PC-9 (cell line): Measurements from ENCODE around the gene SLC6A6. TPM values are rescaled to one million over a fixed set of nuclear protein-coding genes. Genes with fewer than 3 reads are reported as not detected.

ENCODE experiments used
- BruUV-seq: library from RNA; stranded (reverse); fragments of 400-500 nt; replicated peaks from 2 replicates; lab custom pipeline; 2021; lab: Mats Ljungman, UMichigan
- CTCF ChIA-PET: fragments of 300-600 bp; sonication (Branson Sonifier 250); formaldehyde crosslinking; loops from one replicate; lab custom pipeline; 2022; ENCODE audit warnings: antibody characterized with exemption; lab: Charles Lee
- POLR2A ChIA-PET: fragments of 300-600 bp; sonication (Branson Sonifier 250); formaldehyde crosslinking; loops from one replicate; lab custom pipeline; 2022; ENCODE audit warnings: antibody characterized with exemption; ENCODE audit not compliant: unreplicated experiment; lab: Charles Lee
- DNase-seq, 2 experiments: peaks; one replicate each; pipeline versions ENCODE4 v3.0.0 to v3.0.0-alpha.2; 2015 to 2022; ENCODE audit warnings: mixed read lengths in 1 of 2
- H2AFZ ChIP-seq: fragments of 200-600 bp; sonication (generic); 2 replicates; pipeline ENCODE4 v1.8.1; 2017; ENCODE audit warnings: antibody characterized with exemption
- H3F3A ChIP-seq: fragments of 200-600 bp; sonication (generic); 2 replicates; pipeline ENCODE4 v1.8.1; 2017; ENCODE audit warnings: antibody characterized with exemption, mild to moderate bottlenecking, low read depth; ENCODE audit not compliant: insufficient read depth
- H3K27ac ChIP-seq: fragments of 200-600 bp; sonication (generic); 2 replicates; pipeline ENCODE4 v1.6.1; 2016; ENCODE audit warnings: mixed run types
- H3K27me3 ChIP-seq: fragments of 200-600 bp; sonication (generic); 2 replicates; pipeline ENCODE4 v1.6.1; 2016; ENCODE audit warnings: low read depth, mixed run types; ENCODE audit not compliant: insufficient read depth
- H3K36me3 ChIP-seq: fragments of 200-600 bp; sonication (generic); 2 replicates; pipeline ENCODE4 v1.6.1; 2016; ENCODE audit warnings: low read depth, mixed run types
- H3K4me1 ChIP-seq: fragments of 200-600 bp; sonication (generic); replicated peaks from 2 replicates; pipeline ENCODE4 v1.6.1; 2016; ENCODE audit warnings: mixed run types; ENCODE audit not compliant: insufficient read depth
- H3K4me2 ChIP-seq: fragments of 200-600 bp; sonication (generic); 2 replicates; pipeline ENCODE4 v1.6.1; 2017; ENCODE audit warnings: mixed run types
- H3K4me3 ChIP-seq: fragments of 200-600 bp; sonication (generic); 2 replicates; pipeline ENCODE4 v1.6.1; 2016; ENCODE audit warnings: mixed run types
- H3K79me2 ChIP-seq: fragments of 200-600 bp; sonication (generic); 2 replicates; pipeline ENCODE4 v1.6.1; 2017; ENCODE audit warnings: low read depth, mixed run types
- H3K9me2 ChIP-seq: fragments of 200-600 bp; sonication (generic); 2 replicates; pipeline ENCODE4 v1.8.1; 2017; ENCODE audit warnings: mild to moderate bottlenecking; ENCODE audit not compliant: insufficient read depth
- H3K9me3 ChIP-seq: fragments of 200-600 bp; sonication (generic); 2 replicates; pipeline ENCODE4 v1.8.1; 2016; ENCODE audit warnings: low read depth; ENCODE audit not compliant: insufficient read depth
- H4K20me1 ChIP-seq: fragments of 200-600 bp; sonication (generic); 2 replicates; pipeline ENCODE4 v1.8.1; 2017; ENCODE audit not compliant: insufficient read depth
- EZH2 ChIP-seq: fragments of 200-600 bp; sonication (generic); IDR thresholded peaks from 2 replicates; pipeline ENCODE4 v1.8.0; 2017; ENCODE audit warnings: antibody characterized with exemption, low read depth
- intact Hi-C: fragments of 100-400 bp; cut with micrococcal nuclease; formaldehyde crosslinking; loops from one replicate; pipeline ENCODE4 v1.10.0; 2022; ENCODE audit not compliant: unreplicated experiment
- total RNA-seq: library from RNA; stranded (reverse); gene quantifications from 2 replicates; pipeline ENCODE4 v1.2.3, GENCODE V29; 2021
- TF ChIP-seq, protein P1 (sequence below): fragments of 200-600 bp; sonication (generic); conservative IDR thresholded peaks from 2 replicates; pipeline ENCODE4 v1.6.1; 2017; ENCODE audit warnings: mixed run types, antibody characterized with exemption, mild to moderate bottlenecking, moderate library complexity

SLC6A6 gene
- total RNA-seq, 1 experiment from 2014 or later = 122 TPM

DNA sequence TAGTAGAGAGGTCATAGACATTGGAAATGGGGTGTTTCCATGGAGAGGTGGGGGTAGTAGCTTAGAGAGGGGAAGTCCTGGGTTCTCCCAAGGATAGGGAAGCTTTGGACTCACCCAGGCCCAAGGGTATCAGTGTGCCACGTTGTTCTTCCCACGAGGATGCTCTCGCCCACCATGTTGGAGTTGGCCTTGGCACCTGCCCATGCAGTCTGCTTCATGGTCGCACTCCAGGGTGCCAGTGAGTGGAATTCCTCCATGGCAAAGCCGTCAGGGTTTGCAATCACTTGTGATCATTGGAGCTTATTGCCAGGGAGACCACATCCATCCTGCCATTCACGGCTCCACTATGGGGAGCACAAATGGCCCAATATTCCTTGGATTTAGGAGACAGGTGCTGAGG is 77.2 kb downstream of the SLC6A6 start:
- Histone ChIP-seq H3K4me1 (no peaks in the 10 kb centered on the region), H4K20me1 (peaks cover 7% of the 10 kb centered on the region; the same call in 1 of the 2 replicates), H3K4me3 (no peak overlapping the region), H3K27ac (no peak overlapping the region), H3K4me2 (no peak overlapping the region), H3K27me3 (no peaks in the 10 kb centered on the region), H2AFZ (no peak overlapping the region), H3K36me3 (peaks cover 48% of the 10 kb centered on the region), H3K9me3 (no peaks in the 10 kb centered on the region), H3F3A (peaks cover 10% of the 10 kb centered on the region; the same call in 1 of the 2 replicates), H3K79me2 (no peaks in the 10 kb centered on the region), H3K9me2 (no peaks in the 10 kb centered on the region)
- ChIA-PET POLR2A (interaction anchor here (0.6 kb wide), 1 partner anchor 257 kb away, joined by 7 read pairs; no protein-coding TSS in a partner anchor), CTCF (interaction anchor here (0.6 kb wide), 1 partner anchor 276 kb away, joined by 5 read pairs; no protein-coding TSS in a partner anchor)
- no TSS peak for BruUV-seq
- DNase-seq = no peak
- intact Hi-C loops = no loop called here
- TF ChIP-seq, protein P1, sequence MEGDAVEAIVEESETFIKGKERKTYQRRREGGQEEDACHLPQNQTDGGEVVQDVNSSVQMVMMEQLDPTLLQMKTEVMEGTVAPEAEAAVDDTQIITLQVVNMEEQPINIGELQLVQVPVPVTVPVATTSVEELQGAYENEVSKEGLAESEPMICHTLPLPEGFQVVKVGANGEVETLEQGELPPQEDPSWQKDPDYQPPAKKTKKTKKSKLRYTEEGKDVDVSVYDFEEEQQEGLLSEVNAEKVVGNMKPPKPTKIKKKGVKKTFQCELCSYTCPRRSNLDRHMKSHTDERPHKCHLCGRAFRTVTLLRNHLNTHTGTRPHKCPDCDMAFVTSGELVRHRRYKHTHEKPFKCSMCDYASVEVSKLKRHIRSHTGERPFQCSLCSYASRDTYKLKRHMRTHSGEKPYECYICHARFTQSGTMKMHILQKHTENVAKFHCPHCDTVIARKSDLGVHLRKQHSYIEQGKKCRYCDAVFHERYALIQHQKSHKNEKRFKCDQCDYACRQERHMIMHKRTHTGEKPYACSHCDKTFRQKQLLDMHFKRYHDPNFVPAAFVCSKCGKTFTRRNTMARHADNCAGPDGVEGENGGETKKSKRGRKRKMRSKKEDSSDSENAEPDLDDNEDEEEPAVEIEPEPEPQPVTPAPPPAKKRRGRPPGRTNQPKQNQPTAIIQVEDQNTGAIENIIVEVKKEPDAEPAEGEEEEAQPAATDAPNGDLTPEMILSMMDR = no peak
- no peak for TF ChIP-seq EZH2

DNA sequence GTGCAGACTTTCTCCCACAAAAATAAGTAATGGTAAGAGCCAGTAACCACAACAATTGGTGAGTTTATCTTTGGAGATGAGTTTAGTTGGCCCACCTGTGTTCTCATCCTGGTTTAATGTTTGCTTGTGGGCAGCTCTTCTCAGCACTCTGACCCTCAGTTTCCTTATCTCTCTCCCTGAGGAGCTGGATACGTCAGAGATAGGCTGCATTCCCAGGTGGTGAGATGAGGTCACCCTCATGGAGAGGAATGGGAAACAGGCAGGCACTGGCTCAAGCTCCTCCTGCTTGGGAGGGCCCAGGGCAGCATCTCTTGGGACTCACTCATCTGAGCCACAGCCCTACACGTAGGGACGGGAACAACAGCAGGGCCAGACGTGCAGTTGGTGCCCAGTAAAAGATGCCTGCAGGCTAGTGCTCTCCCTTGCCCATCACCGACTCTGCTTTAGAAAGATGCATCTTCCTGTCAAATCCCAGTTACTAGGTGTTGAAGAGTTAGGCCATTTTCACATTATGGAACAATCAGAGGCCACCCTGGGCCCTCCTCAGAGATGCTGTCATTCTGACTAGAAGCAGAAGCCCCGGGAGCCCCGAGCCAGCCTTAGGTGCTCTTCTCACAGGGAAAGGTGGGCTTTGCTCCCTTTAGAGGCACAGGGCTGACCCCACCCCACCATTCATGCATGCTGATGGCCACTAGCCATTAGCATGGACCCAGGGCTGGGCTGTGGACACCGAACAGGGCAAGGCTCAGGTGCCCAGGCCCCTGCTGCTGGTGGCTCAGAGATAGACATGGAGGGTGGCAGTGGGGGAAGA is 78.0 kb downstream of the SLC6A6 start:
- no peaks in the 10 kb centered on the region for H3K9me2 ChIP-seq
- POLR2A ChIA-PET = no interaction called here
- peaks cover 10% of the 10 kb centered on the region; the same call in 1 of the 2 replicates for H3F3A ChIP-seq
- H3K4me3 ChIP-seq = no peak overlapping the region
- no peaks in the 10 kb centered on the region for H3K27me3 ChIP-seq
- no peaks in the 10 kb centered on the region for H3K4me1 ChIP-seq
- no TSS peak for BruUV-seq
- intact Hi-C loops = no loop called here
- H3K9me3 ChIP-seq = no peaks in the 10 kb centered on the region
- no peak overlapping the region for H3K4me2 ChIP-seq
- H3K79me2 ChIP-seq = no peaks in the 10 kb centered on the region
- no peak overlapping the region for H2AFZ ChIP-seq
- DNase-seq = no peak
- peaks cover 7% of the 10 kb centered on the region; the same call in 1 of the 2 replicates for H4K20me1 ChIP-seq
- no peak for TF ChIP-seq EZH2
- no peak overlapping the region for H3K27ac ChIP-seq
- H3K36me3 ChIP-seq = peaks cover 48% of the 10 kb centered on the region
- CTCF ChIA-PET = interaction anchor here (0.6 kb wide), 1 partner anchor 277 kb away, joined by 5 read pairs; no protein-coding TSS in a partner anchor

GRCh38 chr3:14481018-14481645 is 78.7 kb downstream of the SLC6A6 start:
- TF ChIP-seq EZH2 = no peak
- TF ChIP-seq, protein P1 = no peak
- Histone ChIP-seq H3K27me3 (no peaks in the 10 kb centered on the region), H3K4me1 (no peaks in the 10 kb centered on the region), H3F3A (peaks cover 16% of the 10 kb centered on the region; the same call in 1 of the 2 replicates), H3K36me3 (peaks cover 47% of the 10 kb centered on the region), H2AFZ (no peak overlapping the region), H3K79me2 (no peaks in the 10 kb centered on the region), H3K9me3 (no peaks in the 10 kb centered on the region), H3K4me3 (no peak overlapping the region), H4K20me1 (peaks cover 7% of the 10 kb centered on the region; the same call in 1 of the 2 replicates), H3K9me2 (no peaks in the 10 kb centered on the region), H3K4me2 (no peak overlapping the region), H3K27ac (no peak overlapping the region)
- no peak for DNase-seq
- POLR2A ChIA-PET = no interaction called here
- no TSS peak for BruUV-seq
- intact Hi-C loops = no loop called here
- CTCF ChIA-PET = no interaction called here
